ENCODE data around the gene CDRT4.

CDRT4 gene

DNA sequence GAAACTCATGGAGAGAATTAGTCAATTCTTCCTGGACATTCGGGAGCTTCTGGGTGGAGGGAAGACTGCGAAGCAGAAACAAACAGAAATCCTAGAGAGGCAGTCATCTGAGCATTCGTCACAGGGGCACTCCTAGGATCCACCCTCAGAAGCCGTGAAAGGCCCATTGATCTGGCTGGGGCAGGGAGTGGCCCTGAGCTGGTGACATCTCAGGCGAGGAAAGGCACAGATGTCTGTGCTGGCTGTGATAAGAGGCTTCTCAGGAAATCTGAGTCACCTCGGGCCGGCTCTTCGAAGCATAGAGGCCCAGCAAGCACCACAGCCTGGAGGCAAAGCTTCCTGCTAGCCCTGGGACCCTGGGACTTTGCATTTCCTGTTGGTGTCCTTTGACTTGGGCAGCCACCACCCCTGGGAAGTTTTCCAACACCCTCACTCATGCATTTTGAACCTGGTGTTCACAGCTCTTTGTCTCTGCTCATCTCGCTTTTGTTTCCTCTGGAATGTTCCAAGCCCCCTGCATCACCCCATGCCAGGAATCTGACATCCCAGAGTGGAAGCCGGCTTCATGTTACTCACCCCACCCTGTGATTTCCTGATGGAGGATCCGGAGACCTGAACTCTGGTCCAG lies 23.3 kb upstream of the CDRT4 start:
- Histone ChIP-seq H3K9ac (ENCODE audit: low read depth, low read length) (no peak overlapping the region), H3K4me3 (ENCODE audit: low read depth, low read length) (no peak overlapping the region), H3K9me3 (ENCODE audit: control insufficient read depth, insufficient read depth, low read length) (no peaks in the 10 kb centered on the region), H3K4me1 (ENCODE audit: control insufficient read depth, insufficient read depth, low read length) (no peaks in the 10 kb centered on the region), H3K36me3 (ENCODE audit: control insufficient read depth, insufficient read depth, low read length) (peaks cover 7% of the 10 kb centered on the region), H3K27me3 (ENCODE audit: control insufficient read depth, insufficient read depth, low read length) (no peaks in the 10 kb centered on the region)

DNA sequence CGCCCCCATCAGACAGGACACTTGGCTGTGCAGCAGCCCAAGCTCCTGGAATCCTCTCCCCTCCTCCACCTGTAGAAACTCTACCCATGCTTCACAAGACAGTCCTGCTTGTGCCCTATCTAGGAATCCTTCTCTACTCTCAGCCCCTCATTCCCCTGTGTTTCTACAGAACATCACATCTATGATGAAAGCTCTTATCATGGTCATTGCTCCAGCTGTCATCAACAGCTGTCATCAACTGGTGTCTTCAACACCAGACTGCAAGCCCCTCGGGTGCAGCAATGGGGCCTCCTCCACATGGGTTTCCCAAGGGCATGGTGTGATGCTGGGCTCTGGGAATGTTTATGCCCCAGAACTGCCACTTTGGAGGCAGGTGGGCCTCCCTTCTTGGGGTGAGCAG lies 21.1 kb upstream of the CDRT4 start:
- no peaks in the 10 kb centered on the region for H3K9me3 ChIP-seq (ENCODE audit: control insufficient read depth, insufficient read depth, low read length)
- H3K9ac ChIP-seq (ENCODE audit: low read depth, low read length) = no peak overlapping the region
- H3K4me1 ChIP-seq (ENCODE audit: control insufficient read depth, insufficient read depth, low read length) = peaks cover 8% of the 10 kb centered on the region
- no peak overlapping the region for H3K4me3 ChIP-seq (ENCODE audit: low read depth, low read length)
- H3K27me3 ChIP-seq (ENCODE audit: control insufficient read depth, insufficient read depth, low read length) = no peaks in the 10 kb centered on the region
- peaks cover 7% of the 10 kb centered on the region for H3K36me3 ChIP-seq (ENCODE audit: control insufficient read depth, insufficient read depth, low read length)

DNA sequence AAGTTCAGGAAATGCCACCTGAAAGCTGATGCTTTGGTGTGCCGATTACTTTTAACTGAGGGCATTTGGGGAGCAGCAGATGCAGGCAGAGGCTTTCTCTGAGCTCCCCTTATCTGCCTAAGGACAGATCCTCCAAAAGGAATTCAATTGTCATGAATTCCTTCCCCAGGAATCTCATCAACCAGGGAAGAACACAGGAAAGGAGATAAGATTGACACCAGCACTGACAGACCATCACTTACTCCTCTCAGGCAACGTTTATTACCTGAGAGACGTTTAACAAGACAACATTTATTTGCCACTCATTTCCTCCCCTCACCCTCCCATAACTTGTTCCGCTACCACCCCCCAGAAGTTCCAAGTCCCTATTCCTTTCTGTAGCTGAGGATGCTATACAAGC lies 17.6 kb upstream of the CDRT4 start:
- Histone ChIP-seq H3K27me3 (ENCODE audit: control insufficient read depth, insufficient read depth, low read length) (no peaks in the 10 kb centered on the region), H3K4me1 (ENCODE audit: control insufficient read depth, insufficient read depth, low read length) (peaks cover 8% of the 10 kb centered on the region), H3K4me3 (ENCODE audit: low read depth, low read length) (no peak overlapping the region)

DNA sequence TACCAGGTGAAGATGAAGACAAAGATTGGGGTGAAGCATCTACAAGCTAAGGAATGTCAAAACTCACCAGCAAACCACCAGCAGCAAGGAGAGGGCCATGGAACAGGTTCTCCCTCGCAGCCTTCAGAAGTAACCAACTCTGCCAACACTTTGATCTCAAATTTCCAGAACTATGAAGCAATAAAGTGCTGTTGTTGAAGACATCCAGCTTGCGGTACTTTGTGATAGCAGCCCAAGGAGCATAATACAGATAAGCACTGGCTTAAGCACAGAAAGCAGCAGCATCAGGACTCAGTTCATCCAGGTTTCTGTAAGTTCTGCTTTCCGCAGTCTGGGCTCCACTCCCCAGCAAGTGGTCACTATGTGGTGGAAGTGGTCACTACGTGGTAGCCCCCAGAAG lies 16.0 kb upstream of the CDRT4 start:
- Histone ChIP-seq H3K9ac (ENCODE audit: low read depth, low read length) (no peak overlapping the region), H3K9me3 (ENCODE audit: control insufficient read depth, insufficient read depth, low read length) (no peaks in the 10 kb centered on the region), H3K27me3 (ENCODE audit: control insufficient read depth, insufficient read depth, low read length) (no peaks in the 10 kb centered on the region), H3K4me1 (ENCODE audit: control insufficient read depth, insufficient read depth, low read length) (peaks cover 8% of the 10 kb centered on the region), H3K4me3 (ENCODE audit: low read depth, low read length) (no peak overlapping the region), H3K36me3 (ENCODE audit: control insufficient read depth, insufficient read depth, low read length) (peaks cover 3% of the 10 kb centered on the region)

More for the DNA sequence above, 17.6 kb upstream of the CDRT4 start:
- H3K9ac ChIP-seq (ENCODE audit: low read depth, low read length) = no peak overlapping the region
- H3K36me3 ChIP-seq (ENCODE audit: control insufficient read depth, insufficient read depth, low read length) = peaks cover 3% of the 10 kb centered on the region
- H3K9me3 ChIP-seq (ENCODE audit: control insufficient read depth, insufficient read depth, low read length) = no peaks in the 10 kb centered on the region

DNA sequence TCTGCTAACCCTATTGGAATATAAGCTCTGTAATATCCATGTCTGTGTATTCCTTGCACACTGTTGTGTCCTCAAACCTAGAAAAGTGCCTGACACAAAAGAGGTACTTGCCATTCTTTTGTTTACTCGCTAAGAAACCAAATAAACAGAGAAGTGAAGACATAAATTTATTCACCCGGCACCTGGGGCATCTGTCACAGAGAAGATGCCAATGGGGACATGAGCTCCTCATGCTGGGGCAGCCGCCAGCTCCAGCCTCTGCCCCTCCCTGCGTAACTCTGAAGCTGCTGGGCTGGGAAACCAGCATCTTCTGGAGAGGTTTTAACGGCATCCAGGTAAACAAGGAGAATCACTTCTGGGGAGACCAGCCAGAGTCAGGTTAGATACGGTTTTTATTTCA lies 15.1 kb upstream of the CDRT4 start:
- peaks cover 8% of the 10 kb centered on the region for H3K4me1 ChIP-seq (ENCODE audit: control insufficient read depth, insufficient read depth, low read length)
- H3K36me3 ChIP-seq (ENCODE audit: control insufficient read depth, insufficient read depth, low read length) = peaks cover 3% of the 10 kb centered on the region
- H3K27me3 ChIP-seq (ENCODE audit: control insufficient read depth, insufficient read depth, low read length) = no peaks in the 10 kb centered on the region
- H3K9ac ChIP-seq (ENCODE audit: low read depth, low read length) = no peak overlapping the region
- no peak overlapping the region for H3K4me3 ChIP-seq (ENCODE audit: low read depth, low read length)
- no peaks in the 10 kb centered on the region for H3K9me3 ChIP-seq (ENCODE audit: control insufficient read depth, insufficient read depth, low read length)

DNA sequence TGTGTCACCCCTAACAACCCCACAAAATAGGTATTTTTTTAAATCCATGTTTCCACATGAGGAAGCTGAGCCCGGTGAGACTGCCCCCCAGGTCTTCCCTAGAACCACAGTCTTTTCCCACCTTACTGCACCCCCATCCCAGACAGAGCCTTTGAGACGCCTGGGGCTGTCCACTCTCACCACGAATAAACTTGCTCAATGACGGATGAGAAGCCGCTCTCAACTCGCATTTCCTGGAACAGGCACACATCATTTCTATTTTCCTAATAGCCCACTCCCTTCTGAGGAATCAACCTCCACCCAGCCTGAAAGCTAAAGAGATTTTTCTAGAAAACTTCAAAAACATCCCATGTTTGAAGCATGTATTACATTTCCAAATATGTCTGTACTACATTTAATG lies 14.1 kb upstream of the CDRT4 start:
- H3K9me3 ChIP-seq (ENCODE audit: control insufficient read depth, insufficient read depth, low read length) = no peaks in the 10 kb centered on the region
- peaks cover 8% of the 10 kb centered on the region for H3K4me1 ChIP-seq (ENCODE audit: control insufficient read depth, insufficient read depth, low read length)
- peaks cover 3% of the 10 kb centered on the region for H3K36me3 ChIP-seq (ENCODE audit: control insufficient read depth, insufficient read depth, low read length)
- no peak overlapping the region for H3K9ac ChIP-seq (ENCODE audit: low read depth, low read length)
- H3K27me3 ChIP-seq (ENCODE audit: control insufficient read depth, insufficient read depth, low read length) = no peaks in the 10 kb centered on the region
- no peak overlapping the region for H3K4me3 ChIP-seq (ENCODE audit: low read depth, low read length)

DNA sequence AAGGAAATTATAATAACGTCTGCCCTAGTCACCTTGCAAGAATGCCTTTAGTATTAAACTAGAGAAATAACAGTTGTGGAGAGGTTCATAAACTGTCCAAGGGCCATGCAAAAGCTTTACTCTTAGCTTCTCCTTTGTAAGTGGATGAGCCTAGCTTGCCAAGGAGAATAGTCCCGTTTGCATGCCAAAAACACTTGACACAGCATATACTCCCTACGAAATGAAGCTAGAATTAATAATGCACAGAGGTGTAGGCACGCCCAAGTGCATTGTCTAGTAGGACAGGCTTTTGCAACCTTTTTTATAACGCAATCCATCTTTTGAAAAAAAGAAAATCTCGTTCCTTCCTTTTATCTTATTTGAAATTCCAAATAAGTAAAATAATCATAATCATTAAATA lies 12.8 kb upstream of the CDRT4 start:
- Histone ChIP-seq H3K36me3 (ENCODE audit: control insufficient read depth, insufficient read depth, low read length) (no peaks in the 10 kb centered on the region), H3K27me3 (ENCODE audit: control insufficient read depth, insufficient read depth, low read length) (no peaks in the 10 kb centered on the region), H3K4me1 (ENCODE audit: control insufficient read depth, insufficient read depth, low read length) (peaks cover 8% of the 10 kb centered on the region), H3K9me3 (ENCODE audit: control insufficient read depth, insufficient read depth, low read length) (no peaks in the 10 kb centered on the region), H3K4me3 (ENCODE audit: low read depth, low read length) (no peak overlapping the region), H3K9ac (ENCODE audit: low read depth, low read length) (no peak overlapping the region)

DNA sequence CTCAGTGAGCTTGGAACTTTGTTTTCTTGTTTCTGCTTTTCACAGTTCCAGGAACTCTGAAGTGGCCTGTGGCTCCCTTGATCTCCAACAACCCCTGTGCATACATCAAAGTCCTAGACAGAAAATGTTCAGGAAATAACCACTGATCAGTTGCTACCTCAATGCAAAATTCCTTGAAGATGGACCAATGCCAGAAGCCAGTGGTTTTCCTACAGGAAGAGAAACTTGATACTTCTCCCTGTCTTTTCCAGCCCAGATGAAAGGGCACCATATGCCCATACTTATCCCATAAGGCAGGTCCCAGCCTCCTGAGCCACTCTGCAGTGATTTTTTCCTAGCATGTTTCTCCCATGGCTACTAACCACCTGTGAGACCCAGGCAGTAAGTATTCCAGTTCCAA lies 12.3 kb upstream of the CDRT4 start:
- Histone ChIP-seq H3K9ac (ENCODE audit: low read depth, low read length) (no peak overlapping the region), H3K36me3 (ENCODE audit: control insufficient read depth, insufficient read depth, low read length) (no peaks in the 10 kb centered on the region), H3K9me3 (ENCODE audit: control insufficient read depth, insufficient read depth, low read length) (no peaks in the 10 kb centered on the region), H3K4me3 (ENCODE audit: low read depth, low read length) (no peak overlapping the region), H3K4me1 (ENCODE audit: control insufficient read depth, insufficient read depth, low read length) (peaks cover 3% of the 10 kb centered on the region), H3K27me3 (ENCODE audit: control insufficient read depth, insufficient read depth, low read length) (no peaks in the 10 kb centered on the region)

DNA sequence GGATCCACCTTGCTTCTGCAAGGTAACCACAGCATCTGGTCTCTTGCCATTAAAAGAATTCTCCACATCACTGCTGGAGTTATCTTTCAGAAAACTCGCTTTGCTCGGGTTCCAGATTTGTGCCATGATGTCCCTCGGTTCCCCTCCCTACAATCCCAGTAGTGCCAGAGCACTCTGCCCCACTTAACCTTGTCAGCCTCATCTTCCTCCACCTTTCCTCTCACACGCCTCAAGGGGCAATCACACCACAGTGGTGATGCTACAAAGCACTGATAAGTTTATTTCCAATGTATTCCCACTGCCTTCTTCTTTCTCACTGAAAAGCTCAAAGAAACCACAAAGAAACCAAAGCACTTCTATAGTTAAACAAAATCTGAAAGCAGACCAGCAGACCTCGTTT lies 11.4 kb upstream of the CDRT4 start:
- no peak overlapping the region for H3K9ac ChIP-seq (ENCODE audit: low read depth, low read length)
- H3K27me3 ChIP-seq (ENCODE audit: control insufficient read depth, insufficient read depth, low read length) = no peaks in the 10 kb centered on the region
- H3K36me3 ChIP-seq (ENCODE audit: control insufficient read depth, insufficient read depth, low read length) = no peaks in the 10 kb centered on the region
- no peaks in the 10 kb centered on the region for H3K4me1 ChIP-seq (ENCODE audit: control insufficient read depth, insufficient read depth, low read length)
- H3K4me3 ChIP-seq (ENCODE audit: low read depth, low read length) = no peak overlapping the region
- no peaks in the 10 kb centered on the region for H3K9me3 ChIP-seq (ENCODE audit: control insufficient read depth, insufficient read depth, low read length)

DNA sequence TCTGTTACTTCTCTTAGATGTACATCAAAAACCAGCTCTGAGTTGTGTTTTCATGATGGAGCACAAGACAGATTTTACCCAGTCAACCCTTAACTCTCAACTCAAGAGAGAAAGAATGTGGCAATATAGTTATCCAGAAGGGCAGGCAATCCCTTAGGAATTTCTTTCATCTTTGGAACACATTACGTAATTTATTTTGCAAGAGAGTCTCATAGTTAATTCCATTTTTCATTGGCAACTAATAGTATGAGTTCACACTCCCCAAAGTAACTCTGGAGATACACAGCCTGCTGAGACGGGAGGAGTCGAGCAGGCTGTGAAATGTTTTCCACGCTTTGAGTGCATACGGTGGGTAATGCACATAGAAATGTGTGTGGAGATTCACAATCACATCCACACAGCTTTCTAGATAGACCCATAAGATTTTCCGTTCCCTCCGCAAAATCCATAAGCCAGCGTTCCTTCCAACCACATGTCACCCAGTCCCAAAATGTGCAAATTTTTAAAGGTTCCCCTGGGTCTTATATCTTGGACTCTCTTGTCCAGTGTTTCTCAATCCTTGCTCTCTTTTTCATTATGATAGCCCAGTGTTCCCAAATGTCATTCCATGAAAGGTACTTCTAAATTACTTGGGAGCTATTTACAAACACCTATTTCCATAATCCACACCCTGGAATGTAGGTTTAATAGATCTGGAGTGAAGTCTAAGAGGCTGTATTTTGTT lies 8.4 kb upstream of the CDRT4 start:
- no peaks in the 10 kb centered on the region for H3K9me3 ChIP-seq (ENCODE audit: control insufficient read depth, insufficient read depth, low read length)
- H3K27me3 ChIP-seq (ENCODE audit: control insufficient read depth, insufficient read depth, low read length) = no peaks in the 10 kb centered on the region
- no peak overlapping the region for H3K4me3 ChIP-seq (ENCODE audit: low read depth, low read length)
- H3K36me3 ChIP-seq (ENCODE audit: control insufficient read depth, insufficient read depth, low read length) = no peaks in the 10 kb centered on the region
- H3K4me1 ChIP-seq (ENCODE audit: control insufficient read depth, insufficient read depth, low read length) = peaks cover 4% of the 10 kb centered on the region
- no peak overlapping the region for H3K9ac ChIP-seq (ENCODE audit: low read depth, low read length)

DNA sequence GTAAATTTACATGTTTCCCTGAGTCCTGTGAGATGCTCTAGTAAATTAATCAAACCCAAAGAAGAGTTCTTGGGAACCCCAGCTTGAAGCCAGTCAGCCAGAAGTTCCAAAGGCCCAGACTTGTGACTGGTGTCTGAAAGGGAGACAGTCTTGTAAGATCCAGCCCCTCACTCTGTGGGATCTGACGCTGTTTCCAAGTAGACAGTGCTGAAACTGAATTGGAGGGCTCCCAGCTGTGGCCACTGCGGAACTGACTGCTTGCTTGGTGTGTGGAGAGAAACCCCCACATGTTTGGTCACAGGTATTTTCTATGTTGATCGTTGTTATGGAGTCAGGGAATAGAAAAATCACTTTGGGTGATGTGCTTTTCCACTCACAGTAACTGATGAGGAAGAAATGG lies 5.5 kb upstream of the CDRT4 start:
- H3K4me1 ChIP-seq (ENCODE audit: control insufficient read depth, insufficient read depth, low read length) = peaks cover 4% of the 10 kb centered on the region
- no peaks in the 10 kb centered on the region for H3K9me3 ChIP-seq (ENCODE audit: control insufficient read depth, insufficient read depth, low read length)
- no peaks in the 10 kb centered on the region for H3K27me3 ChIP-seq (ENCODE audit: control insufficient read depth, insufficient read depth, low read length)
- no peaks in the 10 kb centered on the region for H3K36me3 ChIP-seq (ENCODE audit: control insufficient read depth, insufficient read depth, low read length)
- H3K9ac ChIP-seq (ENCODE audit: low read depth, low read length) = no peak overlapping the region
- no peak overlapping the region for H3K4me3 ChIP-seq (ENCODE audit: low read depth, low read length)

DNA sequence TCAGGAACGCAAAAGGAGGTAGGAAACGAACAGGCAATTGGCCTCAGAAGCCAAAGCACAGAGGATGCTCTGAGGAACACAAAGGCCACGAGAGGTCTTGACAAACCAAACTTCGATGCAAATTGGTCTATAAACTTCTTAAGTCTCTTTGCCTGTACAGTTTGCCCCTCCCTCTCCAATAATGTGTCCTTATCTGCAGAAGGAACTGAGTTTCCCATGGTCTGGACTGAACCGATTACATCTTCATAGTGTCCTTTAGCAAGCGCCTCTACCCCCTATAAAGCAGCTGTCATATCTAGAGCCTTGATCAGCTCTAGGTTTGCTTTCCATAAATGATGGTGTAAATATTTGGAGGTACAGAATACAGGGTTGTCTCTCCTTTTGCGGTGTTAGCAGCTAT lies 3.1 kb upstream of the CDRT4 start:
- no peaks in the 10 kb centered on the region for H3K36me3 ChIP-seq (ENCODE audit: control insufficient read depth, insufficient read depth, low read length)
- H3K9me3 ChIP-seq (ENCODE audit: control insufficient read depth, insufficient read depth, low read length) = no peaks in the 10 kb centered on the region
- no peak overlapping the region for H3K4me3 ChIP-seq (ENCODE audit: low read depth, low read length)
- no peak overlapping the region for H3K9ac ChIP-seq (ENCODE audit: low read depth, low read length)
- H3K4me1 ChIP-seq (ENCODE audit: control insufficient read depth, insufficient read depth, low read length) = peaks cover 4% of the 10 kb centered on the region
- no peaks in the 10 kb centered on the region for H3K27me3 ChIP-seq (ENCODE audit: control insufficient read depth, insufficient read depth, low read length)

Data from iPS-15b (cell line).